ENCODE results near the gene HAUS5. TPM values are rescaled to one million over a fixed set of nuclear protein-coding genes. Genes with fewer than 3 reads are reported as not detected.
"Not testable (repeated sequence)": the region's sequence is repeated elsewhere in the genome, so short reads cannot be mapped to it uniquely, and the experiment has no call there.

Gene HAUS5
- total RNA-seq, 2 experiments from 2014 or later = 58.1 to 61.5 TPM

DNA sequence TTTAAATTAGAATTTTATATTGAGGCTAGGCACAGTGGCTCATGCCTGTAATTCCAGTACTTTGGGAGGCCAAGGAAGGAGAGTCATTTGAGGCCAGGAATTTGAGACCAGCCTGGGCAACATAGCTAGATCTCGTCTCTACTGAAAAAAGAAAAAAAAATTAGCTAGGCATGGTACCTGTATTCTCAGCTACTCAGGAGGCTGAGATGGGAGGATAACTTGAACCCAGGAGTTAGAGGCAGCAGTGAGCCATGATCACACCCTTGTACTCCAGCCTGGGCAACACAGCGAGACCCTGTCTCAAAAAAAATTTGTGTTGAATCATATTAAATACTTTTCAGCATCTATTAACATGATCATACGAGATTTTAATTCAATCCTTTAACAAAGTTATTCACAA, 21.7 kb upstream of the HAUS5 start:
- Histone ChIP-seq H3K4me1 (ENCODE audit: insufficient read depth, low read length, poor library complexity, severe bottlenecking) (no peaks in the 10 kb centered on the region), H3K9me2 (ENCODE audit: insufficient read depth, low read length) (no peaks in the 10 kb centered on the region), H2AFZ (ENCODE audit: low read length) (no peak overlapping the region), H3K27ac (ENCODE audit: low read depth, low read length, poor library complexity, severe bottlenecking) (no peak overlapping the region), H3K36me3 (ENCODE audit: insufficient read depth, low read length) (no peaks in the 10 kb centered on the region), H3K4me3 (ENCODE audit: low read depth, low read length, poor library complexity, severe bottlenecking) (no peak overlapping the region), H4K20me1 (ENCODE audit: insufficient read depth, low read length) (no peaks in the 10 kb centered on the region), H3K4me2 (ENCODE audit: low read length) (no peak overlapping the region), H3K79me2 (ENCODE audit: insufficient read depth, low read depth, low read length) (no peaks in the 10 kb centered on the region), H3K9me3 (ENCODE audit: low read length) (no peaks in the 10 kb centered on the region)
- no peak for DNase-seq (ENCODE audit: low spot score)
- ChIA-PET CTCF (ENCODE audit: unreplicated experiment) (interaction anchor here (0.9 kb wide), 1 partner anchor 18 kb away, joined by 3 read pairs; no protein-coding TSS in a partner anchor), POLR2A (no interaction called here)
- no peak for TF ChIP-seq EZH2phosphoT487 (IDR thresholded peaks at IDR 0.05; ENCODE audit: borderline replicate concordance, low read depth, low read length)
- TF ChIP-seq, protein P1, sequence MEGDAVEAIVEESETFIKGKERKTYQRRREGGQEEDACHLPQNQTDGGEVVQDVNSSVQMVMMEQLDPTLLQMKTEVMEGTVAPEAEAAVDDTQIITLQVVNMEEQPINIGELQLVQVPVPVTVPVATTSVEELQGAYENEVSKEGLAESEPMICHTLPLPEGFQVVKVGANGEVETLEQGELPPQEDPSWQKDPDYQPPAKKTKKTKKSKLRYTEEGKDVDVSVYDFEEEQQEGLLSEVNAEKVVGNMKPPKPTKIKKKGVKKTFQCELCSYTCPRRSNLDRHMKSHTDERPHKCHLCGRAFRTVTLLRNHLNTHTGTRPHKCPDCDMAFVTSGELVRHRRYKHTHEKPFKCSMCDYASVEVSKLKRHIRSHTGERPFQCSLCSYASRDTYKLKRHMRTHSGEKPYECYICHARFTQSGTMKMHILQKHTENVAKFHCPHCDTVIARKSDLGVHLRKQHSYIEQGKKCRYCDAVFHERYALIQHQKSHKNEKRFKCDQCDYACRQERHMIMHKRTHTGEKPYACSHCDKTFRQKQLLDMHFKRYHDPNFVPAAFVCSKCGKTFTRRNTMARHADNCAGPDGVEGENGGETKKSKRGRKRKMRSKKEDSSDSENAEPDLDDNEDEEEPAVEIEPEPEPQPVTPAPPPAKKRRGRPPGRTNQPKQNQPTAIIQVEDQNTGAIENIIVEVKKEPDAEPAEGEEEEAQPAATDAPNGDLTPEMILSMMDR (conservative IDR thresholded peaks at IDR 0.05; ENCODE audit: low read length) = no peak
- intact Hi-C loops (cut with micrococcal nuclease; ENCODE audit: unreplicated experiment) = no loop called here
- no TSS peak for BruUV-seq (replicated peaks)

DNA sequence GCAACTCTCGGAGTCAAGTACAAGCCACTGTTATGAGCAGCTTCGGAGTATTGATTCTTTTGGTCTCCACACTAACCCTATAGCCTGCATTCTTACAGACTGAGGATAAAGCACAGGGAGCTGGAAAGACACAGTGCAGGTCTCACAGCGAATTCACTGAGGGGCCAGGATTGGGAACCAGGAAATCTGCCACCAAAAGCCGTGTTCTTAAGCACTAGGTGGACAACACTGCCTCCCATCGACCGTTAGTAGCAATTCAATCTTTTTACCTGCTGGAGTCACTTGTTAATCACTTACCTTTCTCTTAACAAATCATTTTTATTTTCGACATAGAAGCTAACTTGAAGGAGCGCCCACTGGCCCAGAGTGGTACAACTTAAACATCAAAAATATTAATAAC, 20.3 kb upstream of the HAUS5 start:
- BruUV-seq (replicated peaks) = no TSS peak
- H3K79me2 ChIP-seq (ENCODE audit: insufficient read depth, low read depth, low read length) = no peaks in the 10 kb centered on the region
- ChIA-PET CTCF (ENCODE audit: unreplicated experiment) (no interaction called here), POLR2A (interaction anchor here (0.5 kb wide), 1 partner anchor 57 kb away, joined by 3 read pairs; no protein-coding TSS in a partner anchor)
- peaks cover 5% of the 10 kb centered on the region for H3K4me1 ChIP-seq (ENCODE audit: insufficient read depth, low read length, poor library complexity, severe bottlenecking)
- intact Hi-C loops (cut with micrococcal nuclease; ENCODE audit: unreplicated experiment) = loop anchor here (1.0 to 2.0 kb wide), 2 partner anchors 43 to 81 kb away; no protein-coding TSS in a partner anchor
- TF ChIP-seq EZH2phosphoT487 (IDR thresholded peaks at IDR 0.05; ENCODE audit: borderline replicate concordance, low read depth, low read length) = no peak
- TF ChIP-seq, protein P1 (conservative IDR thresholded peaks at IDR 0.05; ENCODE audit: low read length) = peak; percentile 87
- H3K27ac ChIP-seq (ENCODE audit: low read depth, low read length, poor library complexity, severe bottlenecking) = no peak overlapping the region
- H2AFZ ChIP-seq (ENCODE audit: low read length) = no peak overlapping the region; the same call in 1 of the 2 replicates
- no peaks in the 10 kb centered on the region for H3K9me2 ChIP-seq (ENCODE audit: insufficient read depth, low read length)
- no peak overlapping the region for H3K4me2 ChIP-seq (ENCODE audit: low read length)
- H4K20me1 ChIP-seq (ENCODE audit: insufficient read depth, low read length) = no peaks in the 10 kb centered on the region
- no peaks in the 10 kb centered on the region for H3K36me3 ChIP-seq (ENCODE audit: insufficient read depth, low read length)
- DNase-seq (ENCODE audit: low spot score) = peak; percentile 59
- H3K4me3 ChIP-seq (ENCODE audit: low read depth, low read length, poor library complexity, severe bottlenecking) = no peak overlapping the region
- H3K9me3 ChIP-seq (ENCODE audit: low read length) = no peaks in the 10 kb centered on the region

DNA sequence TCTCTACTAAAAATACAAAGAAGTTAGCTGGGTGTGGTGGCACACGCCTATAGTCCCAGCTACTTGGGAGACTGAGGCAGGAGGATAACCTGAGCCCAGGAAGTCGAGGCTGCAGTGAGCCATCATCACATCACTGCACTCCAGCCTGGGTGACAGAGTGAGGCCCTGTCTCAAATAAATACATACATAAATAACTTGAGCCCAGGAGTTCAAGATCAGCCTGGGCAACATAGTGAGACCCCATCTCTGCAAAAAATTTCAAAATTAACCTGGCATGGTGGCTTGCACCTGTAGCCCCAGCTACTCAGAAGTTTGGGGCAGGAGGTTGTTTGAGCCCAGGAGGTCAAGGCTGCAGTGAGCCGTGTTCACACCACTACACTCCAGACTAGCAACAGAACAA, 17.5 kb upstream of the HAUS5 start:
- POLR2A ChIA-PET; CTCF ChIA-PET (ENCODE audit: unreplicated experiment); H3K9me2 ChIP-seq (ENCODE audit: insufficient read depth, low read length); H3K36me3 ChIP-seq (ENCODE audit: insufficient read depth, low read length); H3K27ac ChIP-seq (ENCODE audit: low read depth, low read length, poor library complexity, severe bottlenecking); H3K4me3 ChIP-seq (ENCODE audit: low read depth, low read length, poor library complexity, severe bottlenecking); intact Hi-C loops (cut with micrococcal nuclease; ENCODE audit: unreplicated experiment); H4K20me1 ChIP-seq (ENCODE audit: insufficient read depth, low read length); H3K4me1 ChIP-seq (ENCODE audit: insufficient read depth, low read length, poor library complexity, severe bottlenecking); H3K9me3 ChIP-seq (ENCODE audit: low read length); H2AFZ ChIP-seq (ENCODE audit: low read length); BruUV-seq (replicated peaks); DNase-seq (ENCODE audit: low spot score); H3K4me2 ChIP-seq (ENCODE audit: low read length); H3K79me2 ChIP-seq (ENCODE audit: insufficient read depth, low read depth, low read length): not testable (repeated sequence)
